ENCODE results near the gene KRTAP10-3.
"Not testable (repeated sequence)": the region's sequence is repeated elsewhere in the genome, so short reads cannot be mapped to it uniquely, and the experiment has no call there.

The KRTAP10-3 gene

GRCh38 chr21:44589586-44590305 lies 31.2 kb upstream of the KRTAP10-3 start:
- DNase-seq = no peak

DNA sequence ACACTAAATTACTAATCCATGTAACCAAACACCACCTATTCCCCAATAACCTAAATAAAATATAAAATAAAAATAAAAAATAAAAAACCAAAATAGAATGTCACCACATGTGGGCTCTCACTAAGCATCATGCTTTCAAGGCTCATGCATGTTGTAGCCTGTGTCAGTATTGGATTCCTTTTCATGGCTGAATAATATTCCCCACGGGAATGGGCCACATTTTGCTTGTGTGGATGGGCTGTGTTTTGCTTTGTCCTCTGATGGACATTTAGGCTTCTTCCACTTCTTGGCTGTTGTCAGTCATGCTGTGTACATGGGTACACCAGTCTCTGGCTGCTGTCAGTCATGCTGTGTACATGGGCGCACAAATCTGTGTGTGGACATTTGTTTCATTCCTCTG lies 30.5 kb upstream of the KRTAP10-3 start:
- no peak for DNase-seq

- DNase-seq = no peak
These were observed 27.3 kb upstream of the KRTAP10-3 start for GRCh38 chr21:44585892-44586291.

GRCh38 chr21:44583800-44584147 lies 25.2 kb upstream of the KRTAP10-3 start:
- no peak for DNase-seq

- no peak for DNase-seq
These were observed 24.6 kb upstream of the KRTAP10-3 start for GRCh38 chr21:44583089-44583799.

- no peak for DNase-seq
These were observed 23.5 kb upstream of the KRTAP10-3 start for GRCh38 chr21:44582055-44582454.

- no peak for DNase-seq
These were observed 22.6 kb upstream of the KRTAP10-3 start for GRCh38 chr21:44581158-44581557.

DNA sequence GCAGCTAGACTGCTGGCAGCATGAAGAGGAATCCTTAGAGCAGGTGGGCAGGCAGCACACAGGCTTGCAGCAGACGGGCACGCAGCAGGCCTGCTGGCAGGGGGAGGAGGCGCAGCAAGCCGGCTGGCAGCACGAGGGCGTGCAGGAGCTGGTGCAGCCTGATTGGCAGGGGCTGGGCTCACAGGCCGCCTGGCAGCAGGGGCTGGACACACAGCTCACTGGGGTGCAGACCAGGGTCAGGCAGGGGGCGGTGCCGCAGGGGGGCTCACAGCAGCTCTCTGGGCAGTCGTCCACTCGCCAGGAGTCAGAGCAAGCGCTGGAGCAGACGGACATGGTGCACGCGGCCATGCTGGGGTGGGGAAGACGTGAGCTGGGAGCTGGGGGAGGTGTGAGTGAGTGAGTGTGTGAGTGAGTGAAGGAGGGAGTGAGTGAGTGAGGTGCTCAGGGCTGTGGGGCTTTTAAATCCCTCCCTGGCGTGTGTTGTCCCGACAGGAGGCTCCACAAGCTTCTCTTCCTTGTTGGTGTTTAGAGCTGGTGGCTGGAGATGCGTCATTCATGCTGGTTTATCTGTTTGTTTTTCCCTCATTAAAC lies 21.7 kb upstream of the KRTAP10-3 start, which contains the start of gene KRTAP10-5:
Gene KRTAP10-5 (minus strand): TSS at position 374 of the 591 bp plus-strand sequence. CDS start 26 bp downstream, at position 348.
- not testable (repeated sequence) for DNase-seq

DNA sequence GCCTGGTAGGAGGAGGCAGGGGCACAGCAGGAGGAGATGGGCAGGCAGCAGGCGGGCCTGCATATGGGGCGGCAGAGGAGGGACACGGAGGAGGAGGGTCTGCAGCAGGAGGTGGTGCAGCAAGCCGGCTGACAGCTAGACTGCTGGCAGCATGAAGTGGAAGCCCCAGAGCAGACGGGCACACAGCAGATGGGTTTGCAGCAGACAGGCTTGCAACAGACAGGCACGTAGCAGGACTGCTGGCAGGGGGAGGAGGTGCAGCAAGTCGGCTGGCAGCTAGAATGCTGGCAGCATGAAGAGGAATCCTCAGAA lies 21.2 kb upstream of the KRTAP10-3 start:
- DNase-seq = no peak

- no peak for DNase-seq
These were observed 20.6 kb upstream of the KRTAP10-3 start for GRCh38 chr21:44579056-44579832.

GRCh38 chr21:44578371-44579055 lies 19.9 kb upstream of the KRTAP10-3 start:
- no peak for DNase-seq

GRCh38 chr21:44576025-44576420 lies 17.4 kb upstream of the KRTAP10-3 start:
- DNase-seq = no peak

DNA sequence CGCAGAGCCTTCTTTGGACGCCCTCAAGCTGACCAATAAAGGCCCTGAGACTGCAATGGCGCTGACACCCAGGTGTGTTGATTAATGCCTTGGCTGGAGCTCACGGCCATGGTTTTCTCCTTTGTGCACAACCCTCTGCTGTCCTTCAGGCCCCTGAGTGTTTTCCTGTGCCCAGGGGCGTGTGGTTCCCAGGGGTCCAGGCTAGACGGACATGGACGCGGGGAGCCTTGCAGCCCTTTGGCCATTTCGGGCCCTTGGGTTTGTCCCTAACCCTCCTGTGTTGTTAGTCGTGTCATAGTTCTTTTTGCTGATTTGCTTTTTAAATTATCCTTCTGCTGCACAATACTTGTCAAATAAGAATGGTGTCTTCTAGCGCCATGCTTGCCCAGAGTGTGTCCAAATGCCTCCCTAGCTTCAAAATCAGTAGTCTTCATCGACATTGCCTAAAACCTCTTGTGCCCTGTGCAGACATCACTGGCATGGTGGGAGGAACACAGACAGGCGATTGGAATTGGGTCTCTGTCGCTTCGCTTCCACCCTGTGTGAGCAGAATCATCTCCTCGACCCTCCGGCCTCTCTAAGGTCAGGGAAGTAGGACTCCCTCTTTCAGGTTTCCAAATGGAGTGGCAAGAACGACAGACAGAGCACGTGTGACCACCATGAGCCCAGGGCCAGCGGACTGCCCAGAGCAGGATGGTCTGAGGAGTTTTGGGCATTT lies 16.9 kb upstream of the KRTAP10-3 start:
- DNase-seq = no peak

DNA sequence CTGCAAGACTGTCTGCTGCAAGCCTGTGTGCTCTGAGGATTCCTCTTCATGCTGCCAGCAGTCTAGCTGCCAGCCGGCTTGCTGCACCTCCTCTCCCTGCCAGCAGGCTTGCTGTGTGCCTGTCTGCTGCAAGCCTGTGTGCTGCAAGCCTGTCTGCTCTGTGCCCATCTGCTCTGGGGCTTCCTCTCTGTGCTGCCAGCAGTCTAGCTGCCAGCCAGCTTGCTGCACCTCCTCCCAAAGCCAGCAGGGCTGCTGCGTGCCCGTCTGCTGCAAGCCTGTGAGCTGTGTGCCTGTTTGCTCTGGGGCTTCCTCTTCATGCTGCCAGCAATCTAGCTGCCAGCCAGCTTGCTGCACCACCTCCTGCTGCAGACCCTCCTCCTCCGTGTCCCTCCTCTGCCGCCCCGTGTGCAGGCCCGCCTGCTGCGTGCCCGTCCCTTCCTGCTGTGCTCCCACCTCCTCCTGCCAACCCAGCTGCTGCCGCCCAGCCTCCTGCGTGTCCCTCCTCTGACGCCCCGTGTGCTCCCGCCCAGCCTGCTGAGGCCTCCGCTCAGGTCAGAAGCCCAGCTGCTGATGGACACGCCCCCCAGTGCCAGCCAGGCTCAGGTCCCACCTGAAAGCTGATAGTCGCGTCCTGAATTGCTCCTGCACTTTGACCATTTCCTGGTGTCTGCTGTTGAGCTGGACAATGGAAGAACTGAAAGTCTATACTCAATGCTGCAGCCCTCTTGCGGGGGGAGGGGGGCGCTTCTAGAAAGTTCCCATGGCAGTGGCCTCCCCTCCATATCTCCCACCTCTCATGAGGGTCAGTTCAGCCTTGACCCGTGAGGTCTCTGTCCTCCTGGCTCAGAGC lies 16.1 kb upstream of the KRTAP10-3 start:
- DNase-seq = peak in 1 of 2 experiments; percentile 9

DNA sequence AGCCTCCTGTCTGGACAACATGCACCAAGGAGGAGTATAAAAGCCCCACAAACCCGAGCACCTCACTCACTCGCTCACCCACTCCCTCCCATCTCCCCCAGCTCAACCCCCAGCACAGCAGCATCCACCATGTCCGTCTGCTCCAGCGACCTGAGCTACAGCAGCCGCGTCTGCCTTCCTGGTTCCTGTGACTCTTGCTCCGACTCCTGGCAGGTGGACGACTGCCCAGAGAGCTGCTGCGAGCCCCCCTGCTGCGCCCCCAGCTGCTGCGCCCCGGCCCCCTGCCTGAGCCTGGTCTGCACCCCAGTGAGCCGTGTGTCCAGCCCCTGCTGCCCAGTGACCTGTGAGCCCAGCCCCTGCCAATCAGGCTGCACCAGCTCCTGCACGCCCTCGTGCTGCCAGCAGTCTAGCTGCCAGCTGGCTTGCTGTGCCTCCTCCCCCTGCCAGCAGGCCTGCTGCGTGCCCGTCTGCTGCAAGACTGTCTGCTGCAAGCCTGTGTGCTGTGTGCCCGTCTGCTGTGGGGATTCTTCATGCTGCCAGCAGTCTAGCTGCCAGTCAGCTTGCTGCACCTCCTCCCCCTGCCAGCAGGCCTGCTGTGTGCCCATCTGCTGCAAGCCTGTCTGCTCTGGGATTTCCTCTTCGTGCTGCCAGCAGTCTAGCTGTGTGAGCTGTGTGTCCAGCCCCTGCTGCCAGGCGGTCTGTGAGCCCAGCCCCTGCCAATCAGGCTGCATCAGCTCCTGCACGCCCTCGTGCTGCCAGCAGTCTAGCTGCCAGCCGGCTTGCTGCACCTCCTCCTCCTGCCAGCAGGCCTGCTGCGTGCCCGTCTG lies 15.2 kb upstream of the KRTAP10-3 start, which contains the start of gene KRTAP10-4:
Gene KRTAP10-4 (plus strand): TSS at position 100 of the 827 bp plus-strand sequence. CDS start 30 bp downstream, at position 130.
- DNase-seq = not testable (repeated sequence)

DNA sequence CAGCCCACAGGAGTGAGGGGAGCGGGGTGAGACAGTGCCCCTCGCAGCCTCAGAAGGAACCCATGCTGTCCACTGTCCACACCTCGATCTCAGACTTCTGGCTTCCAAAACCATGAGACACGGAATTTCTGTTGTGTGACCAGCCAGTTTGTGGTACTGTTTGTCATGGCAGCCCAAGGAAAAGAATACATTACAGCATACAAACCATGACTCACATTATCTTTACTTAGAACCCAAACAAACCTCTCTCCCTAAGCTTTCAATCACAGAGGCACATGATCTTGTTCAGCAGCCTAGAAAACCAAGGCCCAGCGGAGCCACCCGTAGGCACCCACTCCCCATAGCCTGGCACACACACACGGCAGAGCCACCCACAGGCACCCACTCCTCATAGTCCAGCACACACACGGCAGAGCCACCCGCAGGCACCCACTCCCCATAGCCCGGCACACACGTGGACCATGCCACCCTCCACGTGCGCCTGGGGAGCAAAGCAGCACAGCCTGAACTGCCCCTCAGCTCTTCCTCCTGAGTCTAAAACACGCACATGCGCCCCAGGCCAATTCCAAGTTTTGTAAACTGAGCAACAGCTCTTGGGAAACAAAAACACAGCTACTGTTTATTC lies 14.5 kb upstream of the KRTAP10-3 start:
- DNase-seq = no peak

DNA sequence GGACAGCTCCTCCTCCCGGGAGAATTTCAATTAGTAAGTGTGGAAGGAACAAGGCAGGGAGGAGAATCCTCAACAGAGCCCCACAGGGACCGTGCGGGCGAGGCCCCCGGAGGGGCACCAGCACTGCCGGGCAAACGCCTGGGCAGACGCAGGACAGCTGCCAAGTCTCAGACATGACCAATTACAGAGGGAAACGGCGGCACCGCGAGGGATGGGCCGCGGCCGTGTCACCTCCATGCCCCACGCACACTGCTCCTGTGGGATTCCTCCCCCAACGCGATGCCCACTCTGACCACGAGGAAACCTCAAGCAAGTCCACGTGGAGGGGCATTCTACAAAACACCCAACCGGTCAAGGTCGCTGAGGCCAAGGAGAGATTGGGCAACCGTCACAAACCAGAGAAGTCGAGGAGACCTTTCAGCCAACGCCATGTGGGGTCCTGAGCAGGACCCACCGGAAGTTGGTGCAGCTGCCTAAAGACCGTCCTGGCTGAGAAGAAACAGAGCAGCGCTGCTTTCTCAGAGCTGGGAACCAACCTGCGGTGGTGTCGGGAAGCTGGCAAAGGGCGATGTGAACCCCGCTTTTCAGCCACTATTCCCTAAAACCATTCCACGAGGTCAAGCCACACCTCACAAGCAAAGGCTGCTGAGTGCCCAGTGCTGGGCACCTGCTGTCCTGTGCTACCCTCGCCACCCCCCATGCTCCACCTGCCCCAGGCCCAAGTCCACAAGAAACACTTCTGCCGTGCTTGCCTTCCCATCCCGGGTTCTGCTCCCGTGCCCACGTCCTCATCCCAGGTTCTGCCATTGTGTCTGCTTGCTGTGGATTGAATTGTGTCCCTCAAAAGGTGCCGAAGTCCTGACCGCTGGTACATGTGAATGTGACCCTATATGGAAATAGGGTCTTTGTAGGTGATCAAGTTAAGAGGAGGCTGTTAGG lies 13.5 kb upstream of the KRTAP10-3 start:
- no peak for DNase-seq

DNA sequence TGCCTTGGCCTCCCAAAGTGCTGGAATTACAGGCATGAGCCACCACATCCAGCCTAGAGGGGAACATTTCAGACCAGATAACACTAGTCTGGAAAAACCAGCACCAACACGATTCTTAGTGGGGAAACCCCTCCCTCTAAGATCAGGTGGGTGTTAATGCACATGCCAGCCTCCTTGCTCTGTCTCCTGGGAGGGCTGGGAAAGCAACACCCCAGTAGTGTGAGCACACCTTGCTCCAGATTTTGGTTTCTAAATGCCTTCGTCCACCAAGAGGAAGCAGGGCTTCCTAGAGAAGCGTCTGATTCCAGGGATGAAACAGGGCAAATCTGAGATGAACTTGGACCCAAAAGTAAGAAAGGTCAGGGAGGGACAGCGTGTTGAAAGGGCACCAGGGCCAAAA lies 12.7 kb upstream of the KRTAP10-3 start:
- no peak for DNase-seq
